Activated CD4-positive, CD25-positive, alpha-beta regulatory T cell treated with anti-CD3 and anti-CD28 coated beads, Interleukin-2, amount 50 U/mL, for 24 hours (primary cell): Measurements from ENCODE around the gene MMP14.
"Not testable (repeated sequence)": the region's sequence is repeated elsewhere in the genome, so short reads cannot be mapped to it uniquely, and the experiment has no call there.

ENCODE experiments used
- ATAC-seq, 2 donors: fragments of 150-1000 bp; cut with Tn5 transposase; one replicate each; pipeline ENCODE4 v1.10.0; 2021; ENCODE audit warnings: mild to moderate bottlenecking in 1 of 2, moderate library complexity in 1 of 2

Gene MMP14

GRCh38 chr14:22836301-22837113 is at the start of gene MMP14:
Gene MMP14 (plus strand): TSS chr14:22836585. CDS start chr14:22836818, 233 bp downstream.
- no peak for ATAC-seq

GRCh38 chr14:22786685-22787084 is 49.7 kb upstream of the MMP14 start:
- ATAC-seq: no peak

DNA sequence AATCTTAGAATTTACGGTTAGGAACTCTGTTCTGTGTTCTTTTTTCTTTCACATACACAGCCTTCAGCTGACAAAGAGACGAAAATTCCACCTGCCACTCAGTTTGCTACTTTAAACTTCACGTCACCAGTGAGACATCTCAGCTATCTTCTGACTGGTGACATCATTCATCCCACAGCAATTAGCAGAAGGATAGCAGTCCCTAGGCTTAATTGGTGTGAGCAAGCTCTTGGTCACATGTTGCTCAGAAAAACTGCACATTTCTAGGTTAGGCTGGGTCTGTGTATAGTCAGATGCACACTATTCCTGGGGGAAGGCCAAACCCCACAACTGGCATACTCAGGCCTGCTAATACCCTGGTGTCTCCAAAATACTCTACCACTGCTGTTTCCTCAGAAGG is 45.1 kb upstream of the MMP14 start:
- ATAC-seq: peak in 1 of 2 donors; percentile 24

GRCh38 chr14:22792158-22792557 is 44.2 kb upstream of the MMP14 start:
- no peak for ATAC-seq

DNA sequence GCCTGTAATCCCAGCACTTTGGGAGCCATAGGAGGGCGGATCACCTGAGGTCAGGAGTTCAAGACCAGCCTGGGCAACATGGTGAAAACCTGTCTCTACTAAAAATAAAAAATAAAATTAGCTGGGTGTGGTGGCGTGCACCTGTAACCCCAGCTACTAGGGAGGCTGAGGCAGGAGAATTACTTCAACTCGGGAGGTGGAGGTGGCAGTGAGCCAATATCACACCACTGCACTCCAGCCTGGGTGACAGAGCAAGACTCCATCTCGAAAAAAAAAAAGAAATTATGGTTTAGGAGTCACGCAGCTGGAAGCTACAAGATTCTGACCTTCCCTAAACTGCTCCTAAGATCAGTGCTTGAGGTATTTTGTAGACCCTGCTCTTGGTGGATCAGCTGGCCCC is 42.8 kb upstream of the MMP14 start:
- not testable (repeated sequence) for ATAC-seq

DNA sequence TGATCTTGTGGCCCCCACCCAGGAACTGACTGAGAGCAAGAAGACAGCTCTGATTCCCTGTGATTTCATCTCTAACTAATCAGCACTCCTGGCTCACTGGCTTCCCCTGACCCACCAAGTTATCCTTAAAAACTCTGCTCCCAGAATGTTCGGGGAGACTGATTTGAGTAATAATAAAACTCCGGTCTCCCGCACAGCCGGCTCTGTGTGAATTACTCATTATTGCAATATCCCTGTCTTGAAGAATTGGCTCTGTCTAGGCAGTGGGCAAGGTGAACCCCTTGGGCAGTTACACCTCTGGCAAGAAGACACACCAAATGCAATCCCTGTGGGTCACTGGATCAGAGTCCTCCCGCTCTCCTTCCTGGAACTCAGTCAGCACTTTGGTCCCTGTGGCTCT is 42.4 kb upstream of the MMP14 start:
- no peak for ATAC-seq

DNA sequence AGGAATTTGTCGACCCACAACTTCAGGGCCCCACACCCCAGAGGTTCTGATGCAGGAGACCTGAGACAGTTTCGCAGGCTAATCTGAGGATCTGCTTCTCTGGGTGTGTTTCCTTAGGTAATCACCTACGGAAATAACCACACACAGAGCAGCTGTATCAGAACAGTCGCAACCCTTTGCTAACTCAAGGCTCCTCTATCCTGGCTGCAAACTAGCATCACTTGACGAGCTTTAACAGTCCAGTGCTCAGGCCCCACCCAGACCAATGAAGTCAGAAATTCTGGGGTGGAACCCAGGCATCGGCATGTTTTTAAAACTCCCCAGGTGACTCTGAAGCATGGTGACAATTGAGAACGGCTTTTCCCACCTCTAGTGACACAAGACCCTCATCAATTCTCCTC is 41.8 kb upstream of the MMP14 start:
- no peak for ATAC-seq

GRCh38 chr14:22796087-22796707 is 40.2 kb upstream of the MMP14 start:
- no peak for ATAC-seq

- no peak for ATAC-seq
Observed at GRCh38 chr14:22797017-22797917, 39.1 kb upstream of the MMP14 start.

- no peak for ATAC-seq
Observed at GRCh38 chr14:22798528-22798927, 37.9 kb upstream of the MMP14 start.

DNA sequence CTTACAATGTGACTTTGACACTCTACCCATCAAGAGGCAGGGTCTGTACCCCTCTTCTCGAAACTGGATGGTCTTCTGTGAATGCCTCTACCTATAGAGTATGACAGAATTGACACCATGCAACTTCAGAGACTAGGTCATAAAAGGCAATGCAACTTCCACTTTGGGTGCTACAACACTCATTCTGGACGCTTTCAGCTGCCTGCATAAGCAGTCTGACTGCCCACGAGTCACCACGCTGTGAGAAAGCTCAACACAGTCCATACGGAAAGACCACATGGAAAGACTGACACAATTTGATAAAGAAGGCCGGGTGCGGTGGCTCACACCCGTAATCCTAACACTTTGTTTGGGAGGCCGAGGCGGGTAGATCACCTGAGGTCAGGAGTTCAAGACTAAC is 36.0 kb upstream of the MMP14 start:
- no peak for ATAC-seq

DNA sequence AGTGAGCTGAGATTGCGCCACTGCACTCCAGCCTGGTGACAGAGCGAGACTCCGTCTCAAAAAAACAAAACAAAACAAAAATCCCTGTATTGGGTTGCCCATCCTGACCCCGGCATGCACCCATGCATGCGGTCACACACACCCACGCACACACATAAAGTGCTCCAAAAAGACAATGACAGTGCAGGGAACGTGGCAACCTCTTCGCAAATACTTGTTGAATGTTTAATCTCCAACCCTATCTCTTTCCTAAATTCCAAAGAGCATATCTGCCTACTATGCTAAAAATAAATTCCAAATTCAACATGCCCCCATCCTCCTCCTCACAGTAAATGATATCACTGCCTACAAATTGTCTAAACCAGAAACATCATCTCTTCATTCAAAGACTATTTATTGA is 34.7 kb upstream of the MMP14 start:
- no peak for ATAC-seq

DNA sequence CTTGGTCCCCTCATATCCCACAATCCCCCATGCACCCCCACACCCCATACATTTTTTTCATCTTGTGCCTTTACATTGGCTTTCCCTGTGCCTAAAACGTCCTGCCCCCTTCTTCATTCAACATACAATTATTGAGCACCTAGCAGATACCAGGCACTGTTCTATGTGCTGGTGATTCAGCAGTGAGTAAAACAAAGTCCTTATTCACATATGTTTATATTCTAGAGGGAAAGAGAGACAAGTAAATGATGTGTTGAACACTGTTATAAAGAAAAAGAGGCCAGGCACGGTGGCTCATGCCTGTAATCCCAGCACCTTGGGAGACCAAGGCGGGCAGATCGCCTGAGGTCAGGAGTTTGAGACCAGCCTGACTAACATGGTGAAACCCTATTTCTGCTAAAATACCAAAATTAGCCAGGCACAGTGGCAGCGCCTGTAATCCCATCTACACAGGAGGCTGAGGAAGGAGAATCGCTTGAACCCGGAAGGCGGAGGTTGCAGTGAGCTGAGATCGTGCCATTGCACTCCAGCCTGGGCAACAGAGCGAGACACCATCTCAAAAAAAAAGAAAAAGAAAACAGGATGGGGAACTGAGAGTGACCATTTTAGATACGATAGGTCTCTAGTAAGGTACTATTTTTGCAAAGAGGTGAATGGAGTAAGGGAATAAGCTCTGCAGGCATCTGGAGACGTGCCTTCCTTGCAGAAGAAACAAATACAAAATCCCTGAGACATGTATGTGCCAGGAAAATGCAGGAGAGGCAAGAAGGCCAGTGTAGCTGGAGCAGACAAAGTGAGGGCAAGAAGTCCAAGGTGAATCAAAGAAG is 33.3 kb upstream of the MMP14 start:
- ATAC-seq: no peak

GRCh38 chr14:22803687-22803974 is 32.8 kb upstream of the MMP14 start:
- no peak for ATAC-seq

DNA sequence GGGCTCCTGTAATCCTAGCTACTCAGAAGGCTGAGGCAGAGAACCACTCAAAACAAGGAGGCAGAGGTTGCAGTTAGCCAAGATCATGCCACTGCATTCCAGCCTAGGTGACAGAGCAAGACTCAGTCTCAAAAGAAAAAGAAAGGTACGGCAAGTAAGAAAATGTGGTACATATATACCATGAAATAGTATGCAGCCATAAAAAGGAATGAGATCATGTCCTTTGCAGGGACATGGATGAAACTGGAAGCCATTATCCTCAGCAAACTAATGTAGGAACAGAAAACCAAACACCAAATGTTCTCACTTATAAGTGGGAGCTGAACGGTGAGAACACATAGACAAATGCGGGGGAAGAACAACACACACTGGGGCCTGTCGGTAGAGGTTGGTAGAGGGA is 31.1 kb upstream of the MMP14 start:
- ATAC-seq: not testable (repeated sequence)

GRCh38 chr14:22807432-22808087 is 28.8 kb upstream of the MMP14 start:
- ATAC-seq: no peak

DNA sequence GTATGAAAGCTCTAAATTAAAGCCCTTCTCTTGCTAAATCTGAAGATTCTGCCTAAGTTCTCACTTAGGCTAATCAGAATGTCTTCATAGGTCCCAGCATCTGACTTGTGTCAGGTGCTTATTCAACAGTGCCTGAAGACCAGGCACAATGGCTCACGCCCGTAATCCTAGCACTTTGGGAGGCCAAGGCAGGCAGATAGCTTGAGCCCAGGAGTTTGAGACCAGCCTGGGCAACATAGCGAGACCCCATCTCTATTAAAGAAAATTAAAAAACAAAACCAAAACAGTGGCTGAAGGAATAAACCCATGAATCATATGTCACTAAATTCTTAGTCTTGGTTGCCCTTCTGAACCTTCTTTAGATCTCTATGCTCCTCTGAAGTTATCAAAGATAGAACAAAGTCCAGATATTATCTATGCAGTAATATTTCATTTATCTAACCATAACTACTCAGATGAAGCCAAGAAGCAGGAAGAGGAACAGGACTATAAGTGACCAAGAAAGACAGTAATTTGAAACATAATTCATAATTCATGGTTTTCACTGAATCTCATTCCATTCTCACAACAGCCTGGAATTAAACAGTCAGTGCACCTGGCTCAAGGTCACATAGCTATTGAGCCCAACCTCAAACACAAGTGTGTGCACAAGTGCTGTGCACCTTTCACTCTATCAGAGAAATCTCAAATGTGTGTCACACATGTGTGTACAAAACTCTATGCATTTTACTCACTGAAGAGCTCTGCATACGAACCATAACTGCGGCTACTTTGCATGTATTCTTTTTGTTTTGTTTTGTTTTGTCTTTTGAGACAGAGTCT is 27.8 kb upstream of the MMP14 start:
- no peak for ATAC-seq

DNA sequence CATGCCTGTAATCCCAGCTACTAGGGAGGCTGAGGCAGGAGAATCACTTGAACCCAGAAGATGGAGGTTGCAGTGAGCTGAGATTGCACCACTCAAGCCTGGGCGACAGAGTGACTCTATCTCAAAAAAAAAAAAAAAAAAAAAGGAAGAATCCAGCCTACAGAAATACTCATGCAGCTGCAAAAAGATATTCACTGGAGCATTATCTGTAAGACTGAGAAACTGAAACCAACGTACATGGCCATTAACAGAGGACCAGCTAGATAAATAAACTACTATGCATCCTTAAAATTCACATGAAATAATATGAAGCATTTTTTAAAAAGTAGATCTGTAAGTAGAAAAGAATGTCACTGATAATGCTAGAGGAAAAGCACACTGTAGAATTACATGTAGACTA is 24.7 kb upstream of the MMP14 start:
- ATAC-seq: no peak

DNA sequence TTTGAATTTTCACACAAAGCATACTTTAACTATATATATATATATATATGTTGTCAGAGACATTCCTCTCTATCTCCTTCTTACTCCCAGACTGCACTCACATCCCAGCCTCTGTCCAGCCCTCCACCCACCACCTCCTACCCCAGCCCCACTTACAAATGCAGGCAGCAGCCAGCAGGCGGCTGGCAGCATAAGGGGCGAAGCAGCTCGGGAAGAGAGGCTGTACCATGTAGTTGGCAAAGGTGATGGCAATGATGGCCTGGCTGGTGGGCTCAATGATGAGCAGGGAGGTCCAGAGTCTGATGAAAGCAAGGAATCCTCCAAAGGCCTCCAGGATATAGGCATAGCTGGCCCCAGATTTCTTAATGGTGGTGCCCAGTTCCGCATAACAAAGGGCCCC is 23.6 kb upstream of the MMP14 start:
- ATAC-seq: peak in 1 of 2 donors; percentile 17

- no peak for ATAC-seq
Observed at GRCh38 chr14:22813145-22813544, 23.2 kb upstream of the MMP14 start.

DNA sequence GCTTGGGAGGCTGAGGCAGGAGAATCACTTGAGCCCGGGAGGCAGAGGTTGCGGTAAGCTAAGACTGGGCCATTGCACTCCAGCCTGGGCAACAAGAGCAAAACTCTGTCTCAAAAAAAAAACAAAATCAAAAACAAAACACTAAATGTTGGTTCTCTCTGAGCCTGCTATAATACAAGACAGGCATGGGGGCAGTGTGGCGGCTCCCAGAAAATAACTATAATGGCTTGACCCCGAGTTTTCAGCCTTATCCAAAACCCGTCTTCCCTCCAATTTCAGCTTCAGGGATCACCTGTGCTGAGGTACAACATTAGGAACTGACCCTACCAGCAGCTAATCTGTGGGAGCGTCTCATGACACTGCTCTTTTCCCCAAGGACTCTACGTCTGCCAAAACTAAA is 22.0 kb upstream of the MMP14 start:
- ATAC-seq: no peak
